PC-9 (cell line): ENCODE results near the gene AMBRA1. TPM values are rescaled to one million over a fixed set of nuclear protein-coding genes. Genes with fewer than 3 reads are reported as not detected.

Experiments used
- BruUV-seq: library from RNA; stranded (reverse); fragments of 400-500 nt; replicated peaks from 2 replicates; lab custom pipeline; 2021; lab: Mats Ljungman, UMichigan
- CTCF ChIA-PET: fragments of 300-600 bp; sonication (Branson Sonifier 250); formaldehyde crosslinking; loops from one replicate; lab custom pipeline; 2022; ENCODE audit warnings: antibody characterized with exemption; lab: Charles Lee
- POLR2A ChIA-PET: fragments of 300-600 bp; sonication (Branson Sonifier 250); formaldehyde crosslinking; loops from one replicate; lab custom pipeline; 2022; ENCODE audit warnings: antibody characterized with exemption; ENCODE audit not compliant: unreplicated experiment; lab: Charles Lee
- DNase-seq, 2 experiments: peaks; one replicate each; pipeline versions ENCODE4 v3.0.0 to v3.0.0-alpha.2; 2015 to 2022; ENCODE audit warnings: mixed read lengths in 1 of 2
- H2AFZ ChIP-seq: fragments of 200-600 bp; sonication (generic); 2 replicates; pipeline ENCODE4 v1.8.1; 2017; ENCODE audit warnings: antibody characterized with exemption
- H3F3A ChIP-seq: fragments of 200-600 bp; sonication (generic); 2 replicates; pipeline ENCODE4 v1.8.1; 2017; ENCODE audit warnings: antibody characterized with exemption, mild to moderate bottlenecking, low read depth; ENCODE audit not compliant: insufficient read depth
- H3K27ac ChIP-seq: fragments of 200-600 bp; sonication (generic); 2 replicates; pipeline ENCODE4 v1.6.1; 2016; ENCODE audit warnings: mixed run types
- H3K27me3 ChIP-seq: fragments of 200-600 bp; sonication (generic); 2 replicates; pipeline ENCODE4 v1.6.1; 2016; ENCODE audit warnings: low read depth, mixed run types; ENCODE audit not compliant: insufficient read depth
- H3K36me3 ChIP-seq: fragments of 200-600 bp; sonication (generic); 2 replicates; pipeline ENCODE4 v1.6.1; 2016; ENCODE audit warnings: low read depth, mixed run types
- H3K4me1 ChIP-seq: fragments of 200-600 bp; sonication (generic); replicated peaks from 2 replicates; pipeline ENCODE4 v1.6.1; 2016; ENCODE audit warnings: mixed run types; ENCODE audit not compliant: insufficient read depth
- H3K4me2 ChIP-seq: fragments of 200-600 bp; sonication (generic); 2 replicates; pipeline ENCODE4 v1.6.1; 2017; ENCODE audit warnings: mixed run types
- H3K4me3 ChIP-seq: fragments of 200-600 bp; sonication (generic); 2 replicates; pipeline ENCODE4 v1.6.1; 2016; ENCODE audit warnings: mixed run types
- H3K79me2 ChIP-seq: fragments of 200-600 bp; sonication (generic); 2 replicates; pipeline ENCODE4 v1.6.1; 2017; ENCODE audit warnings: low read depth, mixed run types
- H3K9me2 ChIP-seq: fragments of 200-600 bp; sonication (generic); 2 replicates; pipeline ENCODE4 v1.8.1; 2017; ENCODE audit warnings: mild to moderate bottlenecking; ENCODE audit not compliant: insufficient read depth
- H3K9me3 ChIP-seq: fragments of 200-600 bp; sonication (generic); 2 replicates; pipeline ENCODE4 v1.8.1; 2016; ENCODE audit warnings: low read depth; ENCODE audit not compliant: insufficient read depth
- H4K20me1 ChIP-seq: fragments of 200-600 bp; sonication (generic); 2 replicates; pipeline ENCODE4 v1.8.1; 2017; ENCODE audit not compliant: insufficient read depth
- CTCF ChIP-seq: fragments of 200-600 bp; sonication (generic); conservative IDR thresholded peaks from 2 replicates; pipeline ENCODE4 v1.6.1; 2017; ENCODE audit warnings: mixed run types, antibody characterized with exemption, mild to moderate bottlenecking, moderate library complexity
- EZH2 ChIP-seq: fragments of 200-600 bp; sonication (generic); IDR thresholded peaks from 2 replicates; pipeline ENCODE4 v1.8.0; 2017; ENCODE audit warnings: antibody characterized with exemption, low read depth
- intact Hi-C: fragments of 100-400 bp; cut with micrococcal nuclease; formaldehyde crosslinking; loops from one replicate; pipeline ENCODE4 v1.10.0; 2022; ENCODE audit not compliant: unreplicated experiment
- total RNA-seq: library from RNA; stranded (reverse); gene quantifications from 2 replicates; pipeline ENCODE4 v1.2.3, GENCODE V29; 2021

AMBRA1 gene
- total RNA-seq, 1 experiment from 2014 or later: 41.4 TPM

- H3K4me3 ChIP-seq: no peak overlapping the region
- H2AFZ ChIP-seq: no peak overlapping the region
- H4K20me1 ChIP-seq: peaks cover 11% of the 10 kb centered on the region; the same call in 1 of the 2 replicates
- BruUV-seq: no TSS peak
- H3K36me3 ChIP-seq: peaks cover 8% of the 10 kb centered on the region; the same call in 1 of the 2 replicates
- no peaks in the 10 kb centered on the region for H3K27me3 ChIP-seq
- H3F3A ChIP-seq: peaks cover 15% of the 10 kb centered on the region; the same call in 1 of the 2 replicates
- TF ChIP-seq EZH2: no peak
- TF ChIP-seq CTCF: peak; percentile 88
- ChIA-PET CTCF (interaction anchor here (0.5 to 1.6 kb wide), 2 partner anchors 21 to 179 kb away, joined by 3 to 14 read pairs; no protein-coding TSS in a partner anchor), POLR2A (no interaction called here)
- H3K9me2 ChIP-seq: no peaks in the 10 kb centered on the region
- H3K79me2 ChIP-seq: peaks cover 13% of the 10 kb centered on the region
- no peaks in the 10 kb centered on the region for H3K9me3 ChIP-seq
- H3K4me2 ChIP-seq: no peak overlapping the region
- DNase-seq: peak in 1 of 2 experiments; percentile 67
- H3K4me1 ChIP-seq: peaks cover 20% of the 10 kb centered on the region
- H3K27ac ChIP-seq: no peak overlapping the region
- intact Hi-C loops: loop anchor here (1.0 to 5.0 kb wide), 3 partner anchors 128 to 990 kb away; no protein-coding TSS in a partner anchor
Measured at GRCh38 chr11:46367244-46367915, 226.4 kb downstream of the AMBRA1 start.

- CTCF ChIA-PET: interaction anchor here (1.6 kb wide), 1 partner anchor 22 kb away, joined by 3 read pairs; no protein-coding TSS in a partner anchor
- H3K36me3 ChIP-seq: peaks cover 8% of the 10 kb centered on the region; the same call in 1 of the 2 replicates
- no peaks in the 10 kb centered on the region for H3K9me3 ChIP-seq
- H3K79me2 ChIP-seq: peaks cover 13% of the 10 kb centered on the region
- no peak overlapping the region for H3K4me2 ChIP-seq
- peaks cover 11% of the 10 kb centered on the region; the same call in 1 of the 2 replicates for H4K20me1 ChIP-seq
- intact Hi-C loops: loop anchor here (1.0 to 5.0 kb wide), 3 partner anchors 127 to 991 kb away; no protein-coding TSS in a partner anchor
- no peak for DNase-seq
- no peaks in the 10 kb centered on the region for H3K27me3 ChIP-seq
- POLR2A ChIA-PET: no interaction called here
- BruUV-seq: no TSS peak
- peaks cover 22% of the 10 kb centered on the region for H3K4me1 ChIP-seq
- H3K27ac ChIP-seq: no peak overlapping the region
- peaks cover 16% of the 10 kb centered on the region; the same call in 1 of the 2 replicates for H3F3A ChIP-seq
- no peak overlapping the region for H3K4me3 ChIP-seq
- H2AFZ ChIP-seq: no peak overlapping the region
- TF ChIP-seq EZH2 (no peak), CTCF (no peak)
- H3K9me2 ChIP-seq: no peaks in the 10 kb centered on the region
Measured at GRCh38 chr11:46366661-46367161, 227.1 kb downstream of the AMBRA1 start.

- Histone ChIP-seq H4K20me1 (peaks cover 11% of the 10 kb centered on the region; the same call in 1 of the 2 replicates), H3K9me2 (no peaks in the 10 kb centered on the region), H3K27me3 (no peaks in the 10 kb centered on the region), H3K9me3 (no peaks in the 10 kb centered on the region), H3K27ac (no peak overlapping the region), H3K79me2 (peaks cover 13% of the 10 kb centered on the region), H3K36me3 (peaks cover 8% of the 10 kb centered on the region; the same call in 1 of the 2 replicates), H3K4me2 (no peak overlapping the region), H3K4me1 (peaks cover 22% of the 10 kb centered on the region), H2AFZ (no peak overlapping the region), H3F3A (peaks cover 16% of the 10 kb centered on the region; the same call in 1 of the 2 replicates), H3K4me3 (no peak overlapping the region)
- no peak for TF ChIP-seq CTCF
- no peak for TF ChIP-seq EZH2
- intact Hi-C loops: loop anchor here (5.0 kb wide), 1 partner anchor 991 kb away; no protein-coding TSS in a partner anchor
- ChIA-PET CTCF (interaction anchor here (1.1 to 1.6 kb wide), 2 partner anchors 12 to 22 kb away, joined by 3 read pairs; no protein-coding TSS in a partner anchor), POLR2A (no interaction called here)
- DNase-seq: no peak
- BruUV-seq: no TSS peak
Measured at GRCh38 chr11:46366260-46366659, 227.6 kb downstream of the AMBRA1 start.
